HG02970 (cell line): ENCODE data around the gene TAAR1.
"Not testable (repeated sequence)": the region's sequence is repeated elsewhere in the genome, so short reads cannot be mapped to it uniquely, and the experiment has no call there.

Experiments
- ATAC-seq: cut with Tn5 transposase; IDR thresholded peaks from one replicate; pipeline ENCODE4 v1.9.1; 2021; ENCODE audit warnings: mild to moderate bottlenecking, moderate library complexity, moderate number of reproducible peaks; ENCODE audit not compliant: unreplicated experiment, low FRiP score

Gene TAAR1, protein sequence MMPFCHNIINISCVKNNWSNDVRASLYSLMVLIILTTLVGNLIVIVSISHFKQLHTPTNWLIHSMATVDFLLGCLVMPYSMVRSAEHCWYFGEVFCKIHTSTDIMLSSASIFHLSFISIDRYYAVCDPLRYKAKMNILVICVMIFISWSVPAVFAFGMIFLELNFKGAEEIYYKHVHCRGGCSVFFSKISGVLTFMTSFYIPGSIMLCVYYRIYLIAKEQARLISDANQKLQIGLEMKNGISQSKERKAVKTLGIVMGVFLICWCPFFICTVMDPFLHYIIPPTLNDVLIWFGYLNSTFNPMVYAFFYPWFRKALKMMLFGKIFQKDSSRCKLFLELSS

DNA sequence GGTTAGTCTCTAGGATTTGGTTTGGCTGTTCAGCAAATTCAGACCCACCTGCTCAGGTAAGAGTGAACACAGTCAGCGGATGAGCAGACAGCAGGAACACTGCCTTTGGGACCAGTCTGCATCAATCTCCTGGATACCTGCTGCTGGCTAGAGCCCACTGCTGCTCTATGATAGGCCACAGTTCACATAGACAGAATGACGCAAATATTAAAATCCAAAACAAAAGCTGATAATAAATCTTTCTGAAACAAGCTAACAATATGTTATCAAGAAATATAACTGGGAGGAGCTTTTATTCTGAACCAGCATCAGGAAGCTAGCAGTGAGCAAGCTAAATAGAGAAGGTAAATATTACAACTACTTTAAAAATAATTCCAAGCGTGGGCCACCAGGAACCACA lies at the start of gene TAAR1:
TSS of gene TAAR1 (minus strand) at position 101 of the 400 bp plus-strand sequence. CDS start 13,179 bp downstream, outside the sequence.
- no peak for ATAC-seq

DNA sequence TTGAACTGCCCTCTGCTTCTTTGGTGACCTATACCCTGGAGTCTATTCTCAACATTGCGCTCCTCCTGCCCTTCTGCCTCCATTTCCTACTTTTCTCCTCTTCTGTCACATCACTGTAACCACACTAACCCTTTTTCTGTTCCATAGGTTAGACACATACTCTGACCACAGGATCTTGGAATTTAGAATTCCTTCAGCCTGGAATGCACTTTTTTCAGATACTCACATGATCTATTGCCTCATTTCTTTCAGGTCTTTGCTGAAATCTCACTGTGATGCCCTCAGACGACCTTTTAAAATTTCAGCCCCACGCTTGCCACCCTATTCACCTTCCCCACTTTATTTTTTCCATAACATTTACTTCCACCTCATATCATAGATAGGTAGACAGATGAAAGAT lies 49.8 kb upstream of the TAAR1 start:
- ATAC-seq = no peak

DNA sequence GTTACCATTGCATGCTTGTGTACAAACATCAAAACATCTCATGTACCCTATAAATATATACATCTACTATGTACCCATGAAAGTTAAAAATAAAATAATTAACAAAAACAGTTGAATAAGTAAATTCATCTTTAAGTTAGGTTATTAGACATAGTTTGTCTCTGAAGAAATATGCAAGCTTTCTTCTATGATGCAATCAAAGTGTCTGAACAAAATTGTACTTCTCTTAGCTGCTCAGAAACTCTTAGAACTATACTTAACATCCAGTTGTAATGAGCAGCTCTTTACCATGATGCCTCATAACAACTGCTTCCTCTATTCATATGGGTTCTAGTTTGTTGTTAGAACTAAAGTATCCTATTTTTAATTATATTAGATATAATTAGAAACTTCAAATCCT lies 49.0 kb upstream of the TAAR1 start:
- ATAC-seq = no peak

DNA sequence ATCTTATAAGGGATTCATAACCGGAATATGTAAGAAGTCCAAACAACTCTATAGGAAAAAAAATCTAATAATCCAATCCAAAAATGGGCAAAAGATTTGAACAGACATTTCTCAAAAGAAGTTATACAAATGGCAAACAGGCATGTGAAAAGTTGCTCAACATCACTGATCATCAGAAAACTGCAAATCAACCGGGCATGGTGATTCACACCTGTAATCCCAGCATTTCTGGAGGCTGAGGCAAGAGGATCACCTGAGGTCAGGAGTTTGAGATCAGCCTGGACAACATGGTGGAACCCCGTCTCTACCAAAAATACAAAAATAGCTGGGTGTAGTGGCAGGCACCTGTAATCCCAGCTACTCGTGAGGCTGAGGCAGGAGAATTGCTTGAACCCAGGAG lies 47.8 kb upstream of the TAAR1 start:
- not testable (repeated sequence) for ATAC-seq

DNA sequence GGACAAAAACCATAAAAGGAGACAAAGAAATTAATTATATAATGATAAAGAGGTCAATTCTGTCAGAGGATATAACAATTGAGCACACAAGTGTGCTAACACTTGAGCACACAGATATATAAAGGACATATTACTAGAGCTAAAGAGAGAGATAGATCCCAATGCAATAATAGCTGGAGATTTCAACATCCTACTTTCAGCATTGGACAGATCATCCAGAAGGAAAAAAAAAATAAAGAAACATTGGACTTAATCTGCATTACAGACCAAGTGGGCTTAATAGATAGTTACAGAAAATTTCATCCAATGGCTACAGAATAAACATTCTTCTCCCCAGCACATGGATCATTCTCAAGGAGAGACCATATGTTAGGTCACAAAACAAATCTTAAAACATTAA lies 45.0 kb upstream of the TAAR1 start:
- no peak for ATAC-seq

DNA sequence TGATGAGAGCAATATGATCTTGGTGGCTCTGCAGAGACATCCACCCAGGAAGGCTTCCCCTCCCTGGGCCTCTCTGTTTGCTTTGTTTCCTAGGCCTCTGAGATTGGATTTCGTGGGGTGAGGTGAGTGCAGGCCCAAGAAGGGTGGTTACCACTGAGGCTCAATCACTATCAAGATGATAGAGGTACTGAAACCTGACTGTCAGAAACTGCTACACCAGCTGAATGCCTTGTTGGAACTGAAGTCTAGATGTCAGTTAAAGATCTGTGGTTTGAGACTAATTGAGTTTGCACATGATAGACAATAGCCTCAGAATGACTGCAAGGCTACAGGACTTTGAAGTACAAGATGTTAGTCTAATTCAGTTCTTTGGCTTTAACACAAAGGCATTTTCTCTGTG lies 39.6 kb upstream of the TAAR1 start:
- no peak for ATAC-seq

DNA sequence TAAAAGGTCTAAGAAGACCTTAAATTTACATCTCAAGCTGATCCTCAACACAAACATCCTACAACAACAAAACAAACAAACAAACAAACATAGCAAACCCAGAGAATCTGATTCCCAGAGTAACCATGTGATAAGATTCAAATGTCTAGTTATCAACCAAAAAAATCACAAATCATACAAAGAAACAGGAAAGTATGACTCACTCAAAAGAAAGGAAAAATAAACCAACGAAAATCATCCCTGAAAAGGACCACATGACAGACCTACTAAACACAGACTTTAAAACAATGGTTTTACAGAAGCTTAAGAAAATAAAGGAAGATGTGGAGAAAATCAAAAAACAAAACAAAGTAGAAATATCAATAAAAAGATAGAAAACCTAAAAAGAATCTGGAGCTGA lies 36.8 kb upstream of the TAAR1 start:
- ATAC-seq = no peak

DNA sequence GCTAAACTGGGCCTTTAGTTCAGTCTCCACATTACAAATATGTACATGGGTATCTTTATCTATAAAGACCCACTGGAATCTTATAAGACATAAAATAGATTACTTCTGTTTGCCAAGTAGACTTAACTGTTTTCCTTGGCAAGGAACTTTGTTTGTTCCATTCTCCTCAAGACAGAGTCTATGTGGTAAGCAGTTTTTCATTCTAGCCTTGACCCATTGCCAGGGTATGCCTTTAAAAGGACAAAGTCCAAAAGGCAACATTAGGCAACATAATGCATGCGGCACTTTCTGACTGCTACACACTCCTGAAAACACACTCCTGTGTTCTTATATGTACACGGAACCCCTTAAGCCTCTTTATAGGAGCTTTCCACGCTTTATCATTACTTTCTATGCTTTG lies 34.5 kb upstream of the TAAR1 start:
- no peak for ATAC-seq

DNA sequence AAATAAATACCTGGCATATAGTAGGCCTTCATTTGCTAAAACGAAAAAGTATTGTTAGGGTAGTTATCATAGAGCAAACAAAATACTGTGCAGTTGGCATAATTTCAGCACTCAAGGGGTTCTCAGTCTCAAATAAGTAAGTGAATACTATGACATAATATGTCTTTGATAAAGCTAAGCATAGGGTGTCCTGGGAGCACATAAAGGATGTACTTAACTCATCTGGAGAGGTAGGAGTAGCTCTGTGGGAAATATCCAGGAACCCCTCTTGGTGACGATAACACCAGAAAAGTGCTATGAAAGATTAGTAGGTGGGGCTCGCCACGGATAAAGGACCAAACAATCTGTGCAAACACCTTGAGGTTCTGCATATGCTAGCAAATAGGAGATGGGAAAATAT lies 31.7 kb upstream of the TAAR1 start:
- ATAC-seq = no peak

DNA sequence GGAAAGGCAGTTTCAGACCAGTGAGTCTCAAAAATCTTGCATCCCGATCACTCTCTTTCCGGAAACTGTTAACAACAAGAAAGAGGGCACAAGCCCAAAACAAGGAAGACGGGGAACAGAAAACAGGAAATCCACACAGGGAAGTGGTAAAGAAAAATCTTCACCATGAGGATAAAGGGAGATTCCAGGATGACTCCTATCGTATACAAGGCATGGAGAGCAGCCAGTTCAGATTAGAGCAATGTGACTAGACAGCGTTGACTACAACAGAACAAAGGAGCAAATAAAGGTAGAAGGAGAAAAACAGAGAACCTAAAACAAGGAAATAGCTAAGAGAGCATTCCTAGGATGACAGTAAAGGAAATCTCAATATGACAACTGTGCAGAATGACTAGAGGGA lies 28.3 kb upstream of the TAAR1 start:
- ATAC-seq = no peak

DNA sequence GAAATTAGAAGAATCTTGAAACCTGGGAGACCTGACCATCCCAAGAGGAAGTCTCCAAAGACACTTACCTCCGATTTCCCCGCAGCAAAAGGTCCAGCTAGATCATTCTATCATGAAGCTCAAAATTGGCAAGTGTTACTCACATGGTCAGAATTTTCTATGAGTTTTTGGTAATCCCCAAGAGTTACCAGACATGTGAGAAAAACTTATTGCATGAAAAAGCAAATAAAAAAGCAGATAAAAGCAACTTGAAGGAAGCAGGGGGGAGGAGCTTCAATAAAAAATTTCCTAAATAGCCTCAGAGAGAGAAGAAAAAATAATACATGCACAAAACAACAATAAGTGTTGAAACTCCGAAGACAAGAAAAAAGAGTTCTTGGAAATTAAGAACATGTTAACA lies 27.5 kb upstream of the TAAR1 start:
- ATAC-seq = no peak

DNA sequence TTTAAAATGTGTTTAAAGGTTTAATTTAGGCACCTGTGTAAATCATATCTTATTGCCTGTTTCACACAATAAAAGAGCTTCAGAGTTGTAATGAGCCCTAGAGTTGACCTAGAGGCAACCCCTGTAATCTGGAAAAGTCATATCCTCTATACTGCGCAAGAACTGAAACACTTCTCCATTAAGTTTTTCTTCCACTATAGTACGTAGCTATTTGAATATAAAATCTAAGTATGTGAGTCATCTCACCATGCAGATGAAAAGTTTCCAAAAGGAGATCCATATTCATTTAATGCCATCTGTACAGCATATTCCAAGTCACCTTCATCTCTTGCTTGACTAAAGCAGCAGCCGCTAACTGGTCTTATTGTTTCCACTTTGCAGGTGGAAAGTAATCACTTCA lies 26.0 kb upstream of the TAAR1 start:
- no peak for ATAC-seq

DNA sequence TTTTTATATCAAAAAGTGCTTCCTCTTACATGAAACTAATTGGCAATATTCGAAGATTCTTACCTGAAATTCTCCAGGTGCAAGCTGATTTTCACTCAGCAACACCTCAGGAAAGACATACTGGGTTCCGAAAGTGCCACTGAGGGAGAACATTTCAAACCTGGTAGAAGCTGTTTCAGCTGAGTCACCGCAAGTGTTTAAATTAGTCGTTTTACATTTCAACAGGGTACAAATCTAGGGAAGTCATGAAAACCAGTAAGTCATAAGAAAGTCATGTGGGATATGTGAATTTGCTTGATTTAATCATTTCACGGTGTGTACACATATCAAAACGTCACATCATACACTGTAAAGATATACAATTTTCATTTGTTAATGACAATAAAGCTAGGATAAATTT lies 25.3 kb upstream of the TAAR1 start:
- no peak for ATAC-seq

DNA sequence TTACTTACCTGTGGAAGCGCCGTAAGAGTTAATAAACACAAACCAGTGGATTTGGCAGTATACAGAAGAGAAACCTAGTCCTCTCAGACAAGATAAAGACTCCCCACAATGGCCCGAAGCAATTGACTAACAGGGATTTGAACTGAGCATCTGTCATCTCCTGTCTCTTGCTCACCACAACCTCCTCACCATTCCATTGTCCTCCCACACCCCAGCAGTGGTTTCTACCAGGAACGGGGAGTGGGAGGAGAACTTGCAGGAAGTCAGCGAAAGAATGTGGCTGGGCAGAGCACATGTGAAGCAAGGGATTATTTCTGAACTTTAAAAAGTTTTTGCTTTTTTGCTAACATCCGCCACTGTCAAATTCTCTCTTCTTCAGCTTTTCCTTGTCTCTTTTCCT lies 24.6 kb upstream of the TAAR1 start:
- ATAC-seq = no peak

DNA sequence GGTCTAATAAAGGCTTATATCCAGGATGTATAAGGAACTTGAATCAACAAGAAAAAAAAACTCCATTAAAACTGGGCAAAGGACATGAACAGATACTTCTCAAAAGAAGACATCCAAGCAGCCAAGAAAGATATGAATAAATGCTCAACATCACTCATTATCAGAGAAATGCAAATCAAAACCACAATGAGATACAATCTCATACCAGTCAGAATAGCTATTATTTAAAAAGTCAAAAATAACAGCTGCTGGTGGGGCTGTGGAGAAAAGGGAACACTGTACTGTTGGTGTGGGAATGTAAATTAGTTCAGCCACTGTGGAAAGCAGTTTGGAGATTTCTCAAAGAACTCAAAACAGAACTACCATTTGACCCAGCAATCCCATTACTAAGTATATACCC lies 20.1 kb upstream of the TAAR1 start:
- not testable (repeated sequence) for ATAC-seq

DNA sequence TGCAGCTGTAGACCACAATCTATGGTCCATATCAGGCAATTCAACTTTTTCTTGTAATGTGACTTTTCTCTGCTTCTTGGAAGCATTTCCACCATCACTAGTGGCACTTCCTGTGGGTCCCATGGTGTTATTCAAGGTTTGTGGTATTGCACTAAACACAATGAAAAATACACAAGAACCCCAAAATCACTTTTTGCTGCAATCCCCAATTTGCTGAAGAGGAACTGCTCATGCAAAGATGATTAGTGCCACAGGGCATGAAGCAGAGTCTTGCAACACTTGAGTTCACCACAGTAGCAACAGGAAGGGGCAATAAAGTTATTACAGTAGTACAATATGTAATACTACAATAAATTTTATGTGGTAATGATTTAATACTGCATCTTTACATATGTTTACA lies 16.8 kb upstream of the TAAR1 start:
- no peak for ATAC-seq

DNA sequence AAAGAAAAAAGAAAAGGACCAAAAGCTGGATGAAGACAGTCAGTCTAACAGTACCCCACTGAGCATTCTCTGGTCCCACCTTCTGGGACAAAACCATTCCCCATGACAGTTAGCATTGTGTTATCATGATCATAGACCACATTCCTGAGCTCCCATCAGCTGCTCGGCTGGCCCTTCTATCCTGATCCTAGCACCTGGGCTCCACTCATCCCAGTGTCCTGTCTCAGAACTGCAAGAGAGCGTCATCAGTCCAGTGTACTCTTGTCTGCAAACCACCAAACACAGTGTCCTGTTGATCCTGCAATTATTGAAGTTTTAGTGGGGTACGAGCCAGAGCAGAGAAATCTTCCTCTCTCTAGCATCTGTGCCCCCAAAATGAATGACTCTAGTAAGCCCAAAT lies 16.0 kb upstream of the TAAR1 start:
- ATAC-seq = no peak

DNA sequence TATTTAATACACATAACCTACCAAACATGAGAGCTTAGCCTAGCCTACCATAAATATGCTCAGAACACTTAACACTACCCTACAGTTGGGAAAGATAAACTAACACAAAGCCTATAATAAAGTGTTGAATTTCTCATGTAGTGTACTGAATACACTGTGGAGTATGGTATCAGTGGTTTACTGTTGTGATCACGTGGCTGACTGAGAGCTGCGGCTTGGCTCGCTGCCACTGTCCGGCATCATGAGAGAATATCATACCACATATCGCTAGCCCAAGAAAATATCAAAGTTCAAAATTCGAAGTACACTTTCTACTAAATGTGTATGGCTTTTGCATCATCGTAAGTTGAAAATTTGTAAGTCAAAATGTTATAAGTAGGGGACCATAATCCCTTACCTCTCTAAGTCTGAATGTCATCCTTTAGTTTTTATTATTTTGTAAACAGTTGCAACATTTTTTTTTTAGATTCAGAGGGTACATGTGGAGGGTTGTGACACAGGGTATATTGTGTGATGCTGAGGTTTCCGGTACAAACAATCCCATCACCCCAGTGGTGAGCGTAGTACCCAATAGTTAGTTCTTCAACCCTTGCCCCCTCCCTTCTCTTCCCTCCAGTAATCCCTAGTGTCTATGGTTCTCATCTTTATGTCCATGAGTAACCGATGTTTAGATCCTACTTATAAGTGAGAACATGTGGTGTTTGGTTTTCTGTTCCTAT lies 14.6 kb upstream of the TAAR1 start:
- no peak for ATAC-seq

DNA sequence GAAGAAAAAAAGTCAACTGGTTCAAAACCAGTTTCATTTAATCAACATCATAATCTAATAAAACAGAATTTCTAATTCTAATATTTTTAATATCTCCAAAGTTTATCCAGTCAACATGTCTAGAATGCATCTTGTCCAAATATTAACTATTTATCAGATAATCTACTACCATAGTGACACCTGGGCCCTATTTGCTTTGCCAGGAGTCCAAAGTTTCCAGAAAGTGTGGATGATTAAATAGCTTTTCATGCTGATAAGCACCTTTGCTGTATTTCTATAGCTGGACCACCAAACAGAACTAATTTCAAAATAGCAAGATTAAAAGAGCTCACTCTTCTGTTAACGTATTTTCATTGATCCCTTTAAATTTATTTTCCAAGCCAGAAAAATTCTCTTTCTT lies 12.3 kb upstream of the TAAR1 start:
- ATAC-seq = no peak

DNA sequence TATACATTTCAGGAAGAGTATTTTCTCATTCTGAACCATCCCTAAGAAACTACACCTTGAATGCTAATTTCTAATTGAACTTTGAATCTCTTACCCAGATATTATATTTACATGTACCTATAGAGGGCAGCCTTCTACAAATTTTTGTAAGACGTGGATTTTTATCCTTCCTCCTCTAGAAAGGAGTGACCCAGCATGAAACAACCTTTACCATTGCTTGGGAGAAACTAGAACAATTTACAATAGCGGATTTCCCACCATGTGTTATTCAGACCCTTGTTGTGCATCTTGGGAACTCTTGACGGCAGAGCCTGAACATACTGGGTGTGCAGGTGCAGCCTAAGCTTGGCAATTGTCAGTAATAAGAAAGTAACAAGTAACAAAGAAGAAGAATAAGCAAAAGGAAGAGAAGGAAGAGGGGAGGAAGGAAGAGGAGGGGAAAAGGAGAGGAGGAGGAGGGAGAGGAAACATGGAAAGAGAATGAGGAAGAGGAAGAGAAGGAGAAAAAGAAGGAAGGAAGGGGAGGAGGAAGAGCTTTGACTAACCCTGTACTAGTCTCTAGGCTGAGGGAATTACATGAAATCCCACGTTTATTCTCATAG lies 10.8 kb upstream of the TAAR1 start:
- no peak for ATAC-seq

DNA sequence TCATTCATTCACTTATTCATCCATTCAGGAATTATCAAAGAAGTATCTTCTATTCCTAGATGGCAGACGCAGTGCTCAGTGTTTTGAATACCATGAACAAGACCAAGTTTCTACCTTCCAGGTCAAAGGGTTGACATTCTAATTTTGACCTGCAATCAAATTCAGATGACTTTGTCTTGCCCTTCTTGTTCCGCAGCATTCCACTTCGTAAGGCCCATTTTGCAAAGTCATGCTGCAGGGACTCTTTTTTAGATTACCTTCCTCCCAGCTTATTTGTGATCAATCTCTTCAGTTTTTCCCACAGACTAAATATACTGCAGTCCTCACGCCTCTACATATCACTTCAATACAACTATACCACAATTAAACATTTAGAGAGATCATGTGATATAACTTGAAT lies 7.1 kb upstream of the TAAR1 start:
- ATAC-seq = no peak
